ENCODE results near the gene PIP5K1B.

GRCh38 chr9:68706363-68707201 is 1.5 kb downstream of the PIP5K1B start:
- TF ChIP-seq CTCF (IDR thresholded peaks at IDR 0.05) (no peak), POLR2AphosphoS5 (IDR thresholded peaks at IDR 0.05) (no peak), POLR2A (IDR thresholded peaks at IDR 0.05) (no peak)

Data from sigmoid colon (tissue), 4 donors.